IMR-90 (cell line): ENCODE results near the gene CSNK2A1. TPM values are rescaled to one million over a fixed set of nuclear protein-coding genes. Genes with fewer than 3 reads are reported as not detected.

Experiments used
- ATAC-seq: fragments of 200-7000 bp; cut with Tn5 transposase; 2 replicates; pipeline ENCODE4 v1.9.1; 2020; ENCODE audit warnings: low read depth, mild to moderate bottlenecking, moderate library complexity
- BruUV-seq: library from RNA; stranded (reverse); fragments of 400-500 nt; replicated peaks from 2 replicates; lab custom pipeline; 2021; lab: Mats Ljungman, UMichigan
- CTCF ChIA-PET: fragments of 300-600 bp; formaldehyde crosslinking; extraction: SDS; loops from one replicate; lab custom pipeline; 2021; ENCODE audit warnings: antibody characterized with exemption; lab: Yijun Ruan, JAX
- POLR2A ChIA-PET: fragments of 300-600 bp; sonication (Branson Sonifier 250); formaldehyde crosslinking; loops from one replicate; lab custom pipeline; 2022; ENCODE audit warnings: antibody characterized with exemption; ENCODE audit not compliant: unreplicated experiment; lab: Charles Lee
- DNase-seq: peaks from one replicate; pipeline ENCODE4 v3.0.0; 2013
- H2AFZ ChIP-seq: replicated peaks from 2 replicates; pipeline ENCODE3; 2013; ENCODE audit warnings: low read length, mild to moderate bottlenecking; ENCODE audit not compliant: poor library complexity
- H2AK5ac ChIP-seq: 2 replicates; pipeline ENCODE4 v1.6.1; 2013; ENCODE audit warnings: low read depth, low read length, inconsistent platforms
- H2AK9ac ChIP-seq: replicated peaks from 2 replicates; pipeline ENCODE3; 2013; ENCODE audit warnings: mild to moderate bottlenecking, low read depth, low read length, moderate library complexity; ENCODE audit not compliant: poor library complexity
- H2BK120ac ChIP-seq: 2 replicates; pipeline ENCODE4 v1.6.1; 2013; ENCODE audit warnings: low read depth, low read length, inconsistent platforms
- H2BK15ac ChIP-seq: 3 replicates; pipeline ENCODE4 v1.6.1; 2013; ENCODE audit warnings: low read depth, low read length, inconsistent platforms
- H2BK20ac ChIP-seq: 2 replicates; pipeline ENCODE4 v1.6.1; 2013; ENCODE audit warnings: low read depth, mild to moderate bottlenecking, inconsistent platforms, low read length, moderate library complexity
- H2BK5ac ChIP-seq: 2 replicates; pipeline ENCODE4 v1.6.1; 2013; ENCODE audit warnings: mild to moderate bottlenecking, low read depth, low read length, inconsistent platforms; ENCODE audit not compliant: poor library complexity, severe bottlenecking
- H3K14ac ChIP-seq: replicated peaks from 2 replicates; pipeline ENCODE4 v1.6.1; 2013; ENCODE audit warnings: low read depth, low read length, inconsistent platforms
- H3K18ac ChIP-seq: 2 replicates; pipeline ENCODE4 v1.6.1; 2013; ENCODE audit warnings: low read depth, low read length, control low read depth
- H3K23ac ChIP-seq: 2 replicates; pipeline ENCODE4 v1.6.1; 2013; ENCODE audit warnings: low read depth, low read length, inconsistent platforms
- H3K27ac ChIP-seq: 2 replicates; pipeline ENCODE4 v1.5.1; 2013; ENCODE audit warnings: mild to moderate bottlenecking, control low read depth, low read length; ENCODE audit not compliant: insufficient read depth
- H3K27me3 ChIP-seq: 2 replicates; pipeline ENCODE4 v1.6.1; 2013; ENCODE audit warnings: low read length; ENCODE audit not compliant: control insufficient read depth, insufficient read depth
- H3K36me3 ChIP-seq: 2 replicates; pipeline ENCODE4 v1.6.1; 2013; ENCODE audit warnings: low read length, mixed read lengths; ENCODE audit not compliant: control insufficient read depth, insufficient read depth
- H3K4ac ChIP-seq: 2 replicates; pipeline ENCODE4 v1.6.1; 2013; ENCODE audit warnings: low read depth, low read length, inconsistent platforms
- H3K4me1 ChIP-seq: 2 replicates; pipeline ENCODE4 v1.6.1; 2013; ENCODE audit warnings: low read length, mixed read lengths; ENCODE audit not compliant: control insufficient read depth, insufficient read depth
- H3K4me2 ChIP-seq: 2 replicates; pipeline ENCODE4 v1.6.1; 2013; ENCODE audit warnings: low read depth, mild to moderate bottlenecking, control low read depth, low read length, moderate library complexity
- H3K4me3 ChIP-seq: 2 replicates; pipeline ENCODE4 v1.5.1; 2013; ENCODE audit warnings: low read depth, mild to moderate bottlenecking, control low read depth, low read length, moderate library complexity; ENCODE audit not compliant: insufficient read depth
- H3K56ac ChIP-seq: 2 replicates; pipeline ENCODE4 v1.6.1; 2013; ENCODE audit warnings: low read length, inconsistent platforms; ENCODE audit not compliant: insufficient read depth; ENCODE audit errors: extremely low read depth
- H3K79me1 ChIP-seq, 2 experiments: 2 replicates each; pipeline ENCODE4 v1.6.1; 2013; ENCODE audit warnings: low read length in 2 of 2, inconsistent platforms in 1 of 2, low read depth in 1 of 2
- H3K9ac ChIP-seq: 2 replicates; pipeline ENCODE4 v1.6.1; 2013; ENCODE audit warnings: low read depth, low read length, control low read depth
- H3K9me1 ChIP-seq: 2 replicates; pipeline ENCODE4 v1.6.1; 2013; ENCODE audit warnings: low read length, inconsistent platforms; ENCODE audit not compliant: insufficient read depth
- H3K9me3 ChIP-seq: 2 replicates; pipeline ENCODE4 v1.6.1; 2013; ENCODE audit warnings: low read length; ENCODE audit not compliant: control insufficient read depth, insufficient read depth
- H4K20me1 ChIP-seq: 2 replicates; pipeline ENCODE4 v1.6.1; 2013; ENCODE audit warnings: low read length, inconsistent platforms; ENCODE audit not compliant: insufficient read depth
- H4K5ac ChIP-seq: 2 replicates; pipeline ENCODE4 v1.6.1; 2013; ENCODE audit warnings: mild to moderate bottlenecking, low read depth, low read length, control low read depth
- H4K8ac ChIP-seq, 2 experiments: 2 replicates each; pipeline ENCODE4 v1.6.1; 2013; ENCODE audit warnings: low read depth in 2 of 2, low read length in 2 of 2, control low read depth in 1 of 2, inconsistent platforms in 1 of 2
- H4K91ac ChIP-seq: 2 replicates; pipeline ENCODE4 v1.6.1; 2013; ENCODE audit warnings: low read depth, low read length, inconsistent platforms; ENCODE audit not compliant: insufficient read depth
- CEBPB ChIP-seq: IDR thresholded peaks from 2 replicates; pipeline ENCODE4 v1.6.1; 2012; ENCODE audit warnings: low read depth, low read length, improper control_type of control experiment
- CTCF ChIP-seq: conservative IDR thresholded peaks from 2 replicates; pipeline ENCODE4 v1.5.1; 2012; ENCODE audit warnings: mild to moderate bottlenecking, low read depth, low read length, improper control_type of control experiment
- WGBS, 2 experiments: methylation state at CpG; one replicate each; pipeline versions ENCODE4 v1.1.5 to v1.1.7; 2013; ENCODE audit warnings: missing lambda C conversion rate in 2 of 2; ENCODE audit not compliant: insufficient read length in 1 of 2; ENCODE audit errors: extremely low coverage in 2 of 2; 5-methylcytosine and 5-hydroxymethylcytosine counted together
- dilution Hi-C: fragments of 300-500 bp; cut with HindIII; formaldehyde crosslinking; loops from one replicate; pipeline ENCODE4 v1.14.3; 2018; ENCODE audit warnings: low sequenced_read_pairs; ENCODE audit not compliant: unreplicated experiment
- in situ Hi-C: fragments of 300-500 bp; cut with MboI; formaldehyde crosslinking; loops from 3 replicates; pipeline ENCODE4 v1.14.3; 2019; ENCODE audit warnings: low sequenced_read_pairs, inconsistent platforms, mixed read lengths
- intact Hi-C: fragments of 100-400 bp; cut with micrococcal nuclease; formaldehyde crosslinking; loops from 2 replicates; pipeline ENCODE4 v1.10.0; 2022
- polyA plus RNA-seq, 3 experiments: library from polyadenylated mRNA; depleted of rRNA; stranded (reverse); fragments of >200 nt; gene quantifications; 2 replicates each; pipeline ENCODE4 v1.2.3, GENCODE V29; 2012; ENCODE audit warnings: low replicate concordance in 1 of 3
- total RNA-seq: library from RNA; depleted of rRNA; stranded (reverse); fragments of >200 nt; gene quantifications from 2 replicates; pipeline ENCODE4 v1.2.3, GENCODE V29; 2012

The CSNK2A1 gene
- total and polyA plus RNA-seq, 2 of the 4 experiments (the other 2 are of a cell fraction) = 86.3 to 151 TPM

DNA sequence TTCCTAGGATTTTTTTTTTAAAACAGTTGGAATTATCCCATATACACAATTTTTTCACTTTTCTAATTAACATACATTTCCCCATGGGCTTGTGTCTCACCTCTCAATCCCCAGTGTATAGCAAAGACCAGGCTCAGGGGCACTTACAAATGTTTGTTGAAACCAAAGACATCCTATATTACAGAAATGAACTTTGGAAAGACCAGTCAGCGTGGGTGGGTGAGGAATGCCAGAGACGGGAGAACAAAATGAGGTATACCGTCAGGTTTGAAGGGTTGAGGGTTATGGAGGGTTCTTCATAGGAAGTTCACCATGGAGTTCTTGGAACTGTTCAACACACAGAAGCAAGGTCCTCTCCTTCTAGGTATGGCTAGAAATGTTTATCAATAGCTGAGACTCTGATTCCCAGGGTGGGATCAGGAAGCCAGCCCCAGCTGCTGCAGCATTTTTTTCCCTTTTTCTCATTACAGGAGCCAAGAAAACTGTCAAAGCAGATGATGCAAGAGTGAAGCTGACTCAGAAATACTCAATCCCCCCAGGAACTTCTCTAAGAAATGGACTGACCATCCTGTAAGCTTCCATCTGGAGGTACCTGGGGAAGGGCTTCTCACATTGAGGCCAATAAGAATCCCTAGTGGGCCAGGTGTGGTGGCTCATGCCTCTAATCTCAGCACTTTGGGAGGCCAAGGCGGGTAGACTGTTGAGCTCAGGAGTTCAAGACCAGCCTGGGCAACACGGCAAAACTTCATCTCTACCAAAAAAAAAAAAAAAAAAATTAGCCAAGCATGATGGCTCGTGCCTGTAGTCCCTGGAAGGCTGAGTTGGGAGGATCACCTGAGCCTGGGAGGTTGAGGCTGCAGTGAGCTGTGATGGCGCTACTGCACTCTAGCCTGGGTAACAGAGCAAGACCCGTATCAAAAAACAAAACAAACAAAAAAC lies 65.3 kb downstream of the CSNK2A1 start:
- no TSS peak for BruUV-seq
- Histone ChIP-seq H3K14ac (0 out of 2 replicates have a peak overlapping the region, but pooled peaks have one; percentile 11), H3K9me3 (no peaks in the 10 kb centered on the region), H3K36me3 (peaks cover 22% of the 10 kb centered on the region), H2AK9ac (no peak overlapping the region), H2BK20ac (peak overlapping the region; percentile 59; the same call in 1 of the 2 replicates), H2AFZ (no peak overlapping the region), H3K27ac (peak overlapping the region; percentile 85; the same call in 1 of the 2 replicates), H3K4me2 (no peak overlapping the region), H3K79me1 (peaks cover 0 to 23% of the 10 kb centered on the region in 2 experiments; a peak in 3 of 4 replicates), H4K20me1 (peaks cover 9% of the 10 kb centered on the region), H2BK120ac (peak overlapping the region; percentile 55), H3K4me3 (no peak overlapping the region), H3K4me1 (peaks cover 10% of the 10 kb centered on the region), H3K9ac (no peak overlapping the region), H3K27me3 (no peaks in the 10 kb centered on the region), H4K5ac (0 out of 2 replicates have a peak overlapping the region, but pooled peaks have one; percentile 38), H3K4ac (peak overlapping the region; percentile 48), H3K56ac (peak overlapping the region; percentile 10; the same call in 1 of the 2 replicates), H2BK15ac (no peak overlapping the region), H2BK5ac (no peak overlapping the region), H3K23ac (no peak overlapping the region), H4K8ac (peak overlapping the region in 1 of 2 experiments; percentile 50; a peak in 2 of 4 replicates), H4K91ac (peak overlapping the region; percentile 32; the same call in 1 of the 2 replicates), H2AK5ac (peak overlapping the region; percentile 48; the same call in 1 of the 2 replicates), H3K18ac (no peak overlapping the region), H3K9me1 (peaks cover 13% of the 10 kb centered on the region)
- POLR2A ChIA-PET = interaction anchor here (0.6 kb wide), 1 partner anchor 152 kb away, joined by 3 read pairs; no protein-coding TSS in a partner anchor
- WGBS, 2 experiments = no CpG with 5 or more reads among the region's 8 CpGs
- TF ChIP-seq CEBPB = peak; percentile 93
- TF ChIP-seq CTCF = no peak
- in situ Hi-C loops (loop anchor here (5.0 kb wide), 1 partner anchor 126 kb away; no protein-coding TSS in a partner anchor), dilution Hi-C loops (no loop called here), intact Hi-C loops (no loop called here)
- CTCF ChIA-PET = interaction anchor here (0.7 kb wide), 2 partner anchors 42 to 182 kb away, joined by 3 to 5 read pairs; no protein-coding TSS in a partner anchor
- ATAC-seq = peak; percentile 27; the same call in 1 of the 2 replicates
- DNase-seq = peak; percentile 87
